K562 (cell line): Measurements from ENCODE around the gene LLGL1. TPM values are rescaled to one million over a fixed set of nuclear protein-coding genes. Genes with fewer than 3 reads are reported as not detected.
A peak's percentile ranks its signal among the peaks of the same experiment; 100 is the strongest.

Experiments
- BCLAF1 ChIP-seq, 2 experiments: fragments of 450-650 bp in 1 of 2; IDR thresholded peaks; 2 replicates each; pipeline ENCODE4 v1.6.1; 2011 to 2017; ENCODE audit warnings: low read depth in 2 of 2, antibody characterized with exemption in 1 of 2, borderline replicate concordance in 1 of 2, low read length in 1 of 2, mild to moderate bottlenecking in 1 of 2, mixed read lengths in 1 of 2; ENCODE audit not compliant: control insufficient read depth in 1 of 2
- BRD4 ChIP-seq: fragments of 200-600 bp; sonication (generic); IDR thresholded peaks from 2 replicates; pipeline ENCODE4 v1.6.1; 2017; ENCODE audit warnings: inconsistent platforms
- DDX20 ChIP-seq: fragments of 450-650 bp; IDR thresholded peaks from 2 replicates; pipeline ENCODE4 v1.6.1; 2016; ENCODE audit warnings: missing genetic modification characterization, low read depth, mild to moderate bottlenecking, missing compliant biosample characterization, moderate library complexity
- ETV1 ChIP-seq: fragments of 450-650 bp; conservative IDR thresholded peaks from 2 replicates; pipeline ENCODE4 v1.6.1; 2016; ENCODE audit warnings: missing genetic modification characterization, control low read depth, low read depth, missing compliant biosample characterization
- FIP1L1 ChIP-seq: fragments of 200-400 bp; formaldehyde crosslinking; IDR thresholded peaks from 2 replicates; pipeline ENCODE4 v1.6.1; 2018; ENCODE audit warnings: mild to moderate bottlenecking, low read depth, low read length; ENCODE audit not compliant: poor library complexity, severe bottlenecking
- FOXK1 ChIP-seq: sonication (generic); formaldehyde crosslinking; IDR thresholded peaks from 2 replicates; pipeline ENCODE4 v1.8.0; 2022; ENCODE audit warnings: missing genetic modification reagents, mild to moderate bottlenecking, borderline replicate concordance
- FOXP4 ChIP-seq: sonication (generic); formaldehyde crosslinking; IDR thresholded peaks from 2 replicates; pipeline ENCODE4 v1.8.0; 2022; ENCODE audit warnings: mild to moderate bottlenecking, missing genetic modification reagents, borderline replicate concordance
- GTF2A2 ChIP-seq: IDR thresholded peaks from 2 replicates; pipeline ENCODE4 v1.6.1; 2016; ENCODE audit warnings: mild to moderate bottlenecking, missing genetic modification characterization, missing compliant biosample characterization
- HMGXB4 ChIP-seq: sonication (generic); formaldehyde crosslinking; IDR thresholded peaks from 2 replicates; pipeline ENCODE4 v1.8.1; 2023; ENCODE audit warnings: mild to moderate bottlenecking, missing genetic modification reagents
- MED1 ChIP-seq: sonication (generic); formaldehyde crosslinking; IDR thresholded peaks from 2 replicates; pipeline ENCODE4 v1.8.1; 2023; ENCODE audit warnings: missing genetic modification reagents, borderline replicate concordance
- MITF ChIP-seq: IDR thresholded peaks from 2 replicates; pipeline ENCODE4 v1.6.1; 2014; ENCODE audit warnings: antibody characterized with exemption
- ZFX ChIP-seq: sonication (generic); formaldehyde crosslinking; IDR thresholded peaks from 2 replicates; pipeline ENCODE4 v1.8.0; 2022; ENCODE audit warnings: mild to moderate bottlenecking, missing genetic modification reagents, moderate library complexity
- ZKSCAN3 ChIP-seq: fragments of 250-450 bp; sonication (Bioruptor Pico); IDR thresholded peaks from 2 replicates; pipeline ENCODE4 v1.4.0; 2020
- ZNF280B ChIP-seq: fragments of 250-450 bp; sonication (Bioruptor Pico); IDR thresholded peaks from 2 replicates; pipeline ENCODE4 v1.5.1; 2021; ENCODE audit warnings: mild to moderate bottlenecking
- ZNF445 ChIP-seq: fragments of 250-450 bp; sonication (Bioruptor Pico); IDR thresholded peaks from 2 replicates; pipeline ENCODE4 v1.4.0; 2020; ENCODE audit warnings: low read depth, mild to moderate bottlenecking, moderate library complexity
- ZNF785 ChIP-seq: fragments of 250-450 bp; sonication (Bioruptor Pico); IDR thresholded peaks from 2 replicates; pipeline ENCODE4 v1.4.0; 2020; ENCODE audit warnings: mild to moderate bottlenecking
- polyA plus RNA-seq, 8 experiments: library from polyadenylated mRNA; depleted of rRNA in 4 of 8; stranded (reverse) in 5 of 8; unstranded in 3 of 8; fragments of >200 nt; fragmentation: Nextera tagmentation in 2 of 8; fragmentation: Illumina TruSeq in 1 of 8; extraction: Ambion mirVana in 2 of 8; extraction: Trizol in 1 of 8; gene quantifications; 2 replicates each; pipeline versions ENCODE4 v1.2.1 to v1.2.3, GENCODE V29; 2011 to 2014; ENCODE audit warnings: inconsistent platforms in 1 of 8, missing spikeins in 1 of 8
- total RNA-seq, 7 experiments: library from RNA; depleted of rRNA in 6 of 7; stranded (reverse); fragments of >200 nt in 6 of 7; fragmentation: Illumina TruSeq in 2 of 7; extraction: Trizol in 2 of 7; gene quantifications; 2 replicates each; pipeline versions ENCODE4 v1.2.1 to v1.2.3, GENCODE V29; 2011 to 2021; ENCODE audit warnings: low replicate concordance in 1 of 7

Gene LLGL1
- total and polyA plus RNA-seq, 9 of the 15 experiments (the other 6 are each of a cell fraction or from before 2014, with no cell fraction given), result 0.11 to 12.9 (median 5.3) TPM; not detected in 1

GRCh38 chr17:18183334-18184142 lies 41.9 kb upstream of the LLGL1 start, which contains the start of gene ALKBH5 (continued):
- no peak for TF ChIP-seq HMGXB4 (CRISPR knock-in tag)
- no peak for TF ChIP-seq ZNF445 (CRISPR knock-in tag)
- peak; percentile 25; the same call in 1 of the 2 replicates for TF ChIP-seq FOXP4 (CRISPR knock-in tag)
- TF ChIP-seq FIP1L1, result peak; percentile 68
- TF ChIP-seq ZNF785 (CRISPR knock-in tag), result no peak
- no peak for TF ChIP-seq MITF
- TF ChIP-seq FOXK1 (CRISPR knock-in tag), result peak; percentile 69; the same call in 1 of the 2 replicates
- TF ChIP-seq DDX20 (tag), result no peak
- no peak for TF ChIP-seq ZNF280B
- TF ChIP-seq ZKSCAN3 (CRISPR knock-in tag), result no peak
- no peak for TF ChIP-seq BCLAF1 (IDR thresholded peaks at IDR 0.05; ENCODE audit: borderline replicate concordance in 1 of 2, control insufficient read depth in 1 of 2, low read depth in 2 of 2, low read length in 1 of 2)
- TF ChIP-seq ZFX (CRISPR knock-in tag), result peak; percentile 72
- no peak for TF ChIP-seq BRD4
- TF ChIP-seq GTF2A2 (tag), result no peak
- peak; percentile 13; the same call in 1 of the 2 replicates for TF ChIP-seq ETV1
- no peak for TF ChIP-seq MED1 (CRISPR knock-in tag)
